Measurements from ENCODE around the gene IGHMBP2.
"Not testable (repeated sequence)": the region's sequence is repeated elsewhere in the genome, so short reads cannot be mapped to it uniquely, and the experiment has no call there.

IGHMBP2 gene

DNA sequence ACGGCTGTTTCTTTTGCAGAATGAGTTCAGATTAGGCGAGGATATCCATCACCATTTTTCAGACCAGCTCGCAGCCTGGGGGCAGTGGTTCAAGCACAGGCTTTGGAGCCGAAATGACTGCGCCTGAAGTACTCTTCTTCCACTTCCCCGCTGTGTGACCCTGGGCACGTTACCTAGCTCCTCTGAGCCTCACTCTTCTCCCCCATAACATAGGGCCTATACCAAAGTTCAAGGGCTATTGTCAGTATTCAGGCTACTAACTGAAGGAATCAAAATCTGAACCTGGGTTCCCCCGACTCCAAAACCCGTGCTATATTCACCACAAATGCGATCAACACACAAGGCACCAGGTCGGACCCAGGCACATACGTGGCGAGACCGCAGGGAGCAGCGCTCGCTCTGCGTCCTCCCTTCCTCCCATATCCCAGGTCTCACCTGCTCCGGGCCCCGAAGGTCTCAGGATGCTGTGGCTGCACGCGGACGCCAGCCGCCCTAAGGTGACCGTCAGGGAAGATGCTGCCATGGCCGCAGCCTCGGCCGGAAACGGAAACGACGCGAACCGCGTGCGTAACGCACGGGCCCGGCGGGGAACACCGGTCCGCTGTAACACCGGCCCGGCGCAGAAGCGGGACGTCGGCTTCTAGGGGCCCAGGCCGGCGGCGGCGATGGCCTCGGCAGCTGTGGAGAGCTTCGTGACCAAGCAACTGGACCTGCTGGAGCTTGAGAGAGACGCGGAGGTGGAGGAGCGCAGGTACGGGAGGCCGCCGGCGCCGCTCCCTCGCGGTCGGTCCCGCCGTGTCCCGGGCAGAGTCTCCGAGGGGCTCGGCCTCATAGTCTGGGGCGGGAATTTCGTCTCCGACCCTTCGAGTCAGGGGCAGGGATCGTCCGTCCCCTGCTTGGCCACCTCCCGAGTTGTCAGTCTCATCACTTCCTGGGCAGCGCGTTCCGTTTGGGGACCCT is at the start of gene IGHMBP2, which contains the start of gene MRPL21:
TSS of gene IGHMBP2 (plus strand) at position 604 of the 960 bp plus-strand sequence. CDS start at position 666, 62 bp downstream.
TSS of gene MRPL21 (minus strand) at position 545 of the 960 bp plus-strand sequence. CDS start at position 523, 22 bp downstream.
- CTCF ChIA-PET, result no interaction called here
- TF ChIP-seq, protein P1, sequence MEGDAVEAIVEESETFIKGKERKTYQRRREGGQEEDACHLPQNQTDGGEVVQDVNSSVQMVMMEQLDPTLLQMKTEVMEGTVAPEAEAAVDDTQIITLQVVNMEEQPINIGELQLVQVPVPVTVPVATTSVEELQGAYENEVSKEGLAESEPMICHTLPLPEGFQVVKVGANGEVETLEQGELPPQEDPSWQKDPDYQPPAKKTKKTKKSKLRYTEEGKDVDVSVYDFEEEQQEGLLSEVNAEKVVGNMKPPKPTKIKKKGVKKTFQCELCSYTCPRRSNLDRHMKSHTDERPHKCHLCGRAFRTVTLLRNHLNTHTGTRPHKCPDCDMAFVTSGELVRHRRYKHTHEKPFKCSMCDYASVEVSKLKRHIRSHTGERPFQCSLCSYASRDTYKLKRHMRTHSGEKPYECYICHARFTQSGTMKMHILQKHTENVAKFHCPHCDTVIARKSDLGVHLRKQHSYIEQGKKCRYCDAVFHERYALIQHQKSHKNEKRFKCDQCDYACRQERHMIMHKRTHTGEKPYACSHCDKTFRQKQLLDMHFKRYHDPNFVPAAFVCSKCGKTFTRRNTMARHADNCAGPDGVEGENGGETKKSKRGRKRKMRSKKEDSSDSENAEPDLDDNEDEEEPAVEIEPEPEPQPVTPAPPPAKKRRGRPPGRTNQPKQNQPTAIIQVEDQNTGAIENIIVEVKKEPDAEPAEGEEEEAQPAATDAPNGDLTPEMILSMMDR (IDR thresholded peaks at IDR 0.05; ENCODE audit: control extremely low read depth, extremely low read depth, low read depth, missing control alignments), result no peak
- POLR2A ChIA-PET, result interaction anchor here (0.6 kb wide), 1 partner anchor 49 kb away, joined by 7 read pairs; no protein-coding TSS in a partner anchor
- DNase-seq (ENCODE audit: extremely low spot score), result peak; percentile 94

DNA sequence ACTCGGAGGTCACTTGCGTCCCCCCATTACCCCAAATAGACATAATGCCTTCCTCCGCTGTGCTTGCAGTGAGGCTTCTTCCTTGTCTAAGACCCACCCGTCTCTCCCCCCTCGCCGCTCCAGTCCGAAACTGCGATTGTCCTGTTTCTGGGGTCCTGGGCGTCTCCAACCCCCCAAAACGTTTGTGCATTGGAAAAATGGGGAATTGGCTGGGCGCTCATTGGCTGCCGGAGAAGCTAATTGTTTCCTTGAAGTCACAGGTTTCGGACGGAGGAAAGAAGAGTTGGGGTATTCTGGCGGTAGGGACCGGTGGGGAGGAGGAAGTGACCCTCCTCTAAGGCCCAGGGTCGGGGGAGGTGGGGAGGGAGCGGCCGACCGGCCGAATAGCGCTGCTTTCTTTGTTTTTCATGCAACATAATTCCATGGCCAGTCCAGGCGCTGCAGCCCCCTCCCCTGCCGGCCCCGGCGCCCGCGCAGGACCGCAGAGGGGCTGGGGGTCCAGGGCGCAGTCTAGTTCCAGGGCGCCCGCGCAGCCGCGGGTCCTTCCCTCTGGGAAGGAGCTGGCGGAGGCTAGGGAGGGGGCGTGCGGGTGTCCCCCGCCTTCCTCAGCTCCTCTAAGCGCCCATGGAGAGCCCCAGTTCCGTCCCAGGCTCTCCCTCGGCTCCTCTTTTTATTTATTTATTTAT is 49.3 kb upstream of the IGHMBP2 start:
- DNase-seq (ENCODE audit: extremely low spot score), result no peak
- POLR2A ChIA-PET, result interaction anchor here (0.7 kb wide), 1 partner anchor 48 kb away, joined by 7 read pairs; no protein-coding TSS in a partner anchor
- CTCF ChIA-PET, result interaction anchor here (2.6 kb wide), 1 partner anchor 10 kb away, joined by 8 read pairs; no protein-coding TSS in a partner anchor
- TF ChIP-seq, protein P1 (IDR thresholded peaks at IDR 0.05; ENCODE audit: control extremely low read depth, extremely low read depth, low read depth, missing control alignments), result no peak

DNA sequence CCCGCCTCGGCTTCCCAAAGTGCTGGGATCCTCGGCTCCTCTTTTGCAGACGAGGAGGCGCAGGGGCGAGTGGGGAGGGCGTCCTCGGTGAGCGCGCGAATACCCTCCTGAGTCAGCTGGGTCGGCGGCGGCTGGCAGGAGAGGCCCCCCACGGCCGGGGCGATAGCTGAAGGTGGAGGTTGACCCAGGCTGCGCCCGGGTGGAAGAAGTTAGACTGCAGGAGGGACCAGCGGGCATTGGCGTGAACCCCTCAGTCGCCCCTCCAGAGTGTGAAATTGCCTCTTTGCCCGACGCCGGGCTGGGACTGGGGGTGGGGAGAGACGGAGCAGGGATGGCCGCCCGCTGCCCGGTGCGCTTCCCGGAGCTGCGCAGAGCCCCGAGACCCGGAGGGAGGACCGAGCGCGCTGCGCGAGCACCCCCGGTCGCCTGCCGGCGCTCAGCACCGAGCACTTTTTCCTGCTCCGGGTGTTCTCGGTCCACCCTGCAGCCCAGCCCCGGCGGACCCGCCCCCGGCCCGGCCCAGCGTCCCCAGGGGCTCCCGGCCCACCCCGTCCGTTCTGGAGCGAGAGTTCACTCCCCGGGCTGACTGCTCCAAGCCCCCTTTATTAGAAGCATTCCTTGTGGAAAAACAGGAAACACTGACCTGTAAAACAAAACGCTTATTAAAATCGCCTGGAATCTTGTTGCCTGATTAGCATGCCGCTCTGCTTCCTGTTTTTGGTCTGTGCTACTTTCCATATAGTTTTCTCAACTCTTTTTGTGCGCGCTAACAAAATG is 48.3 kb upstream of the IGHMBP2 start:
- POLR2A ChIA-PET, result no interaction called here
- TF ChIP-seq, protein P1 (IDR thresholded peaks at IDR 0.05; ENCODE audit: control extremely low read depth, extremely low read depth, low read depth, missing control alignments), result peak; percentile 42
- DNase-seq (ENCODE audit: extremely low spot score), result peak; percentile 34

DNA sequence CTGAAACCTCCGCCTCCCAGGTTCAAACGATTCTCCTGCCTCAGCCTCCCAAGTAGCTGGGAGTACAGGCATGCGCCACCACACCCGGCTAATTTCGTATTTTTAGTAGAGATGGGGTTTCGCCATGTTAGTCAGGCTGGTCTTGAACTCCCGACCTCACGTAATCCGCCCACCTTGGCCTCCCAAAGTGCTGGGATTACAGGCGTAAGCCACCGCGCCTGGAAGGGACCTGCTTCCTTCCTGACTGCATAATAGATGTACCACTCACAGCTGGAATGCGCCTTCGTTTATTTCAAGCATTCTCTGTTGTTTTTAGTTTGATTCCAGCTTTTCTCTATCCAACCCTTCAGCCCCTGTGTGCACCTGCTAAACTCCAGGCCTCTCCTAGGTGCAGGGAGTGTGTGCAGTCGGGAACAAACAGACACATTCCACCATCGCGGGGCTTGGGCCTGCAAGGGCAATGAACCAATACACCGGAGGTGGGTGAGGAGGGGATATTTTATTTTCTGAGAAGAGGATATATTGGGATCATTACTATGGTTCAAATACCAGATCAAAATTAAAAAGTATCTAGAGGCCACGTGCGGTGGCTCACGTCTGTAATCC is 47.2 kb upstream of the IGHMBP2 start:
- CTCF ChIA-PET; POLR2A ChIA-PET; DNase-seq (ENCODE audit: extremely low spot score): not testable (repeated sequence)

More for the DNA sequence above, 48.3 kb upstream of the IGHMBP2 start:
- CTCF ChIA-PET, result no interaction called here

DNA sequence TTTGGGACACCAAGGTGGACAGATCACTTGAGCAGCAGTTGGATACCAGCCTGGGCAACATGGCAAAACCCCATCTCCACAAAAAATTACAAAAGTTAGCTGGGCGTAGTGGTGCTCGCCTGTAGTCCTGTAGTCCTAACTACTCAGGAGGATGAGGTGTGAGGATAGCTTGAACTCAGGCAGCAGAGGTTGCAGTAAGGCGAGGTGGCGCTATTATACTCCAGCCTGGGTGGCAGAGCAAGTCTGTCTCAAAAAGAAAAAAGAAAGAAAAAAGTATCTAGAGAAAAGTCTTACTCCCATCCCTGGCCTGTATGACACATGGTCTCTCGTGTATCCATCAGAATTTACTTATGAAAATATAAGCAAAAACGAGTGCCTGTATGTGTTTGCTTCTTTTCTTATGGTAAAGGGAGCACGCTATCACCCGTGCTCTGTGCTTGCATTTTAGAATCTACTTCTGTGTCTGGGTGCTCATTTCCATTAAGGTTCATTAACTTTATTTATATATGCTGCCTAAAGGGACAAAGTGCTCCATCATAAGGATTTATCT is 46.6 kb upstream of the IGHMBP2 start:
- CTCF ChIA-PET, result no interaction called here

DNA sequence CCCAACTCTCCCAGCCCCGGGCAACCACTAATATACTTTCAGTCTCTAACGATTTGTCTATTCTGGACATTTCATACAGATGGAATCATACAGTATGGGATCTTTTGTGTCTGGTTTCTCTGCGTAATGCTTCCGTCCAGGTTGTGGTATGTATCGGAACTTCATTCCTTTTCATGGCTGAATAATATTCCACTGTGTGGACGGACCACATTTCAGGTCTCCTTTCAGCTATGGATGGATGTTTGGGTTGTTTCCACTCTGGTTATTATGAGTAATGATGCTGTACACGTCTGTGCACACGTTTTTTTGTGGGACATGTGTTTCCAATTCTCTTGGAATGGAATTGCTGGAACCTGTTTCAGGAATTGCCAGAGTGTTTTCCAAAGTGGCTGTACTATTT is 44.6 kb upstream of the IGHMBP2 start:
- TF ChIP-seq, protein P1 (IDR thresholded peaks at IDR 0.05; ENCODE audit: control extremely low read depth, extremely low read depth, low read depth, missing control alignments), result no peak
- no peak for DNase-seq (ENCODE audit: extremely low spot score)
- CTCF ChIA-PET, result no interaction called here
- POLR2A ChIA-PET, result no interaction called here

More for the DNA sequence above, 46.6 kb upstream of the IGHMBP2 start:
- no peak for DNase-seq (ENCODE audit: extremely low spot score)
- TF ChIP-seq, protein P1 (IDR thresholded peaks at IDR 0.05; ENCODE audit: control extremely low read depth, extremely low read depth, low read depth, missing control alignments), result no peak
- POLR2A ChIA-PET, result no interaction called here

All from GM10248 (cell line).